Ovary (tissue), 9 donors: ENCODE data around the gene CREG2. TPM values are rescaled to one million over a fixed set of nuclear protein-coding genes. Genes with fewer than 3 reads are reported as not detected.

ENCODE experiments used
- DNase-seq, 5 donors: peaks; one replicate each; pipeline ENCODE4 v3.0.0-alpha.2; 2019 to 2020
- H3K27ac ChIP-seq, 2 donors: fragments of 200-600 bp; one replicate each; pipeline versions ENCODE4 v1.5.1 to v1.8.0; 2019 to 2022
- H3K27me3 ChIP-seq: fragments of 200-600 bp; one replicate; pipeline ENCODE4 v1.8.0; 2022
- H3K36me3 ChIP-seq: fragments of 200-600 bp; sonication (generic); one replicate; pipeline ENCODE4 v1.5.1; 2019
- H3K4me1 ChIP-seq: one replicate; pipeline ENCODE4 v1.8.1; 2013; ENCODE audit warnings: mild to moderate bottlenecking, moderate library complexity; ENCODE audit not compliant: insufficient read depth
- H3K4me3 ChIP-seq: fragments of 200-600 bp; sonication (generic); one replicate; pipeline ENCODE4 v1.5.1; 2017
- H3K9me3 ChIP-seq, 2 donors: fragments of 200-600 bp in 1 of 2; sonication (generic) in 1 of 2; one replicate each; pipeline versions ENCODE4 v1.5.1 to v1.8.1; 2013 to 2019; ENCODE audit warnings: mild to moderate bottlenecking in 1 of 2, moderate library complexity in 1 of 2
- CTCF ChIP-seq, 3 donors: fragments of 450-650 bp in 2 of 3; fragments of 200-600 bp in 1 of 3; IDR thresholded peaks; one replicate each; pipeline versions ENCODE4 v1.5.1 to v1.8.0; 2016 to 2022; ENCODE audit warnings: antibody characterized with exemption in 3 of 3, mild to moderate bottlenecking in 1 of 3
- EP300 ChIP-seq: sonication (generic); formaldehyde crosslinking; IDR thresholded peaks from one replicate; pipeline ENCODE4 v1.6.1; 2017; ENCODE audit warnings: antibody characterized with exemption
- POLR2A ChIP-seq: fragments of 450-650 bp; IDR thresholded peaks from one replicate; pipeline ENCODE4 v1.6.1; 2017; ENCODE audit warnings: antibody characterized with exemption, mild to moderate bottlenecking, moderate library complexity
- WGBS, 3 donors: extraction: QIAGEN DNeasy Blood & Tissue Kit in 1 of 3; methylation state at CpG; one replicate each; pipeline versions ENCODE4 v1.1.5 to v1.1.7; 2013 to 2017; 5-methylcytosine and 5-hydroxymethylcytosine counted together
- intact Hi-C, 4 donors: fragments of 100-400 bp; cut with DNase I; formaldehyde crosslinking; loops; one replicate each; pipeline versions ENCODE4 v1.11.0 to v1.15.1; 2022 to 2023
- polyA plus RNA-seq, 2 donors: library from polyadenylated mRNA; stranded (reverse); fragments of 200-250 nt in 1 of 2; fragments of 350-450 nt in 1 of 2; fragmentation: Illumina TruSeq in 1 of 2; extraction: RNeasy Lipid Tissue Mini Kit (QIAGEN cat#74804) in 1 of 2; gene quantifications; one replicate each; pipeline ENCODE4 v1.2.3, GENCODE V29; 2013 to 2014
- total RNA-seq, 7 donors: library from RNA; depleted of rRNA in 2 of 7; stranded (reverse); fragments of >200 nt in 2 of 7; fragmentation: NEBNext Ultra II Directional in 3 of 7; extraction: Animal tissue kit (Norgen Biotek cat#: 25700) in 3 of 7; gene quantifications; one replicate each; pipeline versions ENCODE4 v1.1.0 to v1.2.4, GENCODE V29; 2016 to 2023
- donor health status: DM: no; HTN: no; CAD: no; lungs with moderate emphysema.
- donor health status: DM: no; HTN: no; CAD: no.
- donor health status: Bipolar disorder and iron deficiency.
- donor health status: DM: yes; HTN: yes; CAD: no.
- donor health status: DM: no; HTN: no; CAD: no.
- donor health status: DM: yes; HTN: yes; CAD: no.

Gene CREG2
- total and polyA plus RNA-seq, 9 donors = 0.04 to 0.57 (median 0.19) TPM; not detected in 1

- 91 to 93% (median 93%) methylated on average over 13 of the region's 13 CpGs for WGBS, 3 donors
- H3K9me3 ChIP-seq = no peaks in the 10 kb centered on the region
- TF ChIP-seq CTCF (IDR thresholded peaks at IDR 0.05) (no peak), POLR2A (no peak)
- no peaks in the 10 kb centered on the region for H3K27me3 ChIP-seq
- no peak overlapping the region for H3K27ac ChIP-seq
- DNase-seq = no peak
- intact Hi-C loops = loop anchor here in 1 of 4 donors (10.0 kb wide), 1 partner anchor 407 kb away; no protein-coding TSS in a partner anchor
- no peaks in the 10 kb centered on the region for H3K36me3 ChIP-seq
- no peak overlapping the region for H3K4me3 ChIP-seq
- no peaks in the 10 kb centered on the region for H3K4me1 ChIP-seq
Measured at GRCh38 chr2:101427743-101428142, 40.4 kb upstream of the CREG2 start.

- intact Hi-C loops = loop anchor here in 1 of 4 donors (10.0 kb wide), 1 partner anchor 408 kb away; no protein-coding TSS in a partner anchor
Measured at GRCh38 chr2:101427240-101427639, 39.9 kb upstream of the CREG2 start.

GRCh38 chr2:101426822-101427221 lies 39.5 kb upstream of the CREG2 start:
- H3K9me3 ChIP-seq = no peaks in the 10 kb centered on the region
- no peaks in the 10 kb centered on the region for H3K4me1 ChIP-seq
- H3K4me3 ChIP-seq = no peak overlapping the region
- H3K27me3 ChIP-seq = no peaks in the 10 kb centered on the region
- DNase-seq = no peak
- 89 to 95% (median 89%) methylated on average over 7 of the region's 7 CpGs for WGBS, 3 donors
- intact Hi-C loops = loop anchor here in 1 of 4 donors (10.0 kb wide), 1 partner anchor 408 kb away; no protein-coding TSS in a partner anchor
- H3K27ac ChIP-seq = no peak overlapping the region
- no peaks in the 10 kb centered on the region for H3K36me3 ChIP-seq
- TF ChIP-seq POLR2A (no peak), EP300 (no peak)

More at GRCh38 chr2:101427240-101427639, 39.9 kb upstream of the CREG2 start:
- Histone ChIP-seq H3K4me1 (no peaks in the 10 kb centered on the region), H3K4me3 (no peak overlapping the region), H3K36me3 (no peaks in the 10 kb centered on the region), H3K9me3 (no peaks in the 10 kb centered on the region), H3K27me3 (no peaks in the 10 kb centered on the region), H3K27ac (no peak overlapping the region)
- TF ChIP-seq EP300 (no peak), POLR2A (no peak), CTCF (IDR thresholded peaks at IDR 0.05) (no peak)
- 81 to 90% (median 90%) methylated on average over 7 of the region's 7 CpGs for WGBS, 3 donors
- no peak for DNase-seq

- H3K27ac ChIP-seq = no peak overlapping the region
- 86 to 87% (median 86%) methylated on average over 4 of the region's 4 CpGs for WGBS, 3 donors
- H3K4me1 ChIP-seq = no peaks in the 10 kb centered on the region
- intact Hi-C loops = loop anchor here (5.0 to 10.0 kb wide), 2 partner anchors 412 to 414 kb away; no protein-coding TSS in a partner anchor
- no peak for DNase-seq
- H3K9me3 ChIP-seq = no peaks in the 10 kb centered on the region
- TF ChIP-seq CTCF (IDR thresholded peaks at IDR 0.05) (no peak), EP300 (no peak), POLR2A (no peak)
- H3K4me3 ChIP-seq = no peak overlapping the region
- no peaks in the 10 kb centered on the region for H3K36me3 ChIP-seq
- no peaks in the 10 kb centered on the region for H3K27me3 ChIP-seq
Measured at GRCh38 chr2:101420623-101421022, 33.3 kb upstream of the CREG2 start.

- TF ChIP-seq EP300 = no peak
- TF ChIP-seq CTCF (IDR thresholded peaks at IDR 0.05) = peak; percentile 53 to 64 (median 57)
- DNase-seq = peak in 3 of 5 donors; percentile 41 to 60 (median 49)
- Histone ChIP-seq H3K27ac (no peak overlapping the region), H3K4me1 (no peaks in the 10 kb centered on the region), H3K4me3 (no peak overlapping the region), H3K36me3 (no peaks in the 10 kb centered on the region), H3K27me3 (no peaks in the 10 kb centered on the region), H3K9me3 (no peaks in the 10 kb centered on the region)
- intact Hi-C loops = loop anchor here in 1 of 4 donors (5.0 to 10.0 kb wide), 2 partner anchors 278 to 826 kb away; partner anchors contain the start of gene MAP4K4
- 89 to 93% (median 92%) methylated on average over 10 of the region's 10 CpGs for WGBS, 3 donors
Measured at GRCh38 chr2:101419096-101419663, 31.9 kb upstream of the CREG2 start.
